Measurements from ENCODE around the gene ATP2C2.

DNA sequence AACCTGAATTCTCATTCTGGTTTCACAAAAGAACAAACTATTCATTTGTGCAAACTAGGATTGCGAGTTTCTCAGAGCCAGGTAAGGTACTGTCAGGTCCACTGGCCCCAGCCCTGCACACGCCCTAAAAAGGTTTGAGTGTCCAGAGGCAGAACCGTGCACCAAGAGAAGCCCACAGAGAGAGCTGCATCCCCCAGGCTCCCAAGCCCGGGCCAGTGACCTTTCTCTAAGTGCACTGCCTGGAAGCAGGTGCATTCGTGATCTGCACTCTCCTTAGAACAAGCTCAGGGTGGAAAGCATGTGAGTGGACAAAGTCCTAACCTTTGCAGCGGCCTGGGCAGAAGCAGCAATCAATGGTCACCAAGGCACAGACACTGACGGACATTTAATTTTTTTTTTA, 109.3 kb downstream of the ATP2C2 start:
- no peak for TF ChIP-seq POLR2A (IDR thresholded peaks at IDR 0.05; ENCODE audit: low read length)
- TF ChIP-seq GATA1 (IDR thresholded peaks at IDR 0.05; ENCODE audit: low read depth, low read length), result no peak
